Uterus (tissue), 2 donors: ENCODE data around the gene PREX1.

Source experiments
- CTCF ChIP-seq, 4 experiments: fragments of 200-600 bp in 2 of 4; fragments of 450-650 bp in 2 of 4; sonication (generic) in 2 of 4; IDR thresholded peaks; one replicate each; pipeline ENCODE4 v1.5.1; 2016 to 2019; ENCODE audit warnings: antibody characterized with exemption in 4 of 4, mild to moderate bottlenecking in 2 of 4, moderate library complexity in 1 of 4
- POLR2A ChIP-seq, 2 donors: fragments of 450-650 bp; IDR thresholded peaks; one replicate each; pipeline ENCODE4 v1.6.1; 2016; ENCODE audit warnings: antibody characterized with exemption in 2 of 2, mild to moderate bottlenecking in 1 of 2, moderate library complexity in 1 of 2

GRCh38 chr20:48648482-48649051, 179.2 kb downstream of the PREX1 start:
- TF ChIP-seq CTCF (IDR thresholded peaks at IDR 0.05): no peak
- no peak for TF ChIP-seq POLR2A (IDR thresholded peaks at IDR 0.05)
